RWPE2 (cell line): Measurements from ENCODE around the gene VWF.

Experiments
- ATAC-seq: fragments of 200-7000 bp; cut with Tn5 transposase; 3 replicates; pipeline ENCODE4 v1.9.1; 2021; ENCODE audit warnings: low read depth
- DNase-seq: peaks from one replicate; pipeline ENCODE4 v3.0.0-alpha.2; 2020; ENCODE audit warnings: low spot score
- H3K27ac ChIP-seq: fragments of 450-650 bp; 2 replicates; pipeline ENCODE4 v1.5.1; 2017; ENCODE audit warnings: mild to moderate bottlenecking; ENCODE audit not compliant: poor library complexity, severe bottlenecking
- H3K27me3 ChIP-seq: fragments of 250-450 bp; sonication (Bioruptor Pico); 2 replicates; pipeline ENCODE4 v1.5.1; 2021; ENCODE audit warnings: mild to moderate bottlenecking, moderate library complexity; ENCODE audit not compliant: insufficient read depth, poor library complexity, severe bottlenecking
- H3K36me3 ChIP-seq: fragments of 250-450 bp; sonication (Bioruptor Pico); 2 replicates; pipeline ENCODE4 v1.5.1; 2020; ENCODE audit warnings: low read depth, mild to moderate bottlenecking, moderate library complexity
- H3K4me1 ChIP-seq: fragments of 250-450 bp; sonication (Bioruptor Pico); 2 replicates; pipeline ENCODE4 v1.5.1; 2021; ENCODE audit warnings: mild to moderate bottlenecking, moderate library complexity; ENCODE audit not compliant: insufficient read depth, poor library complexity, severe bottlenecking
- H3K4me3 ChIP-seq: fragments of 250-450 bp; sonication (Bioruptor Pico); 2 replicates; pipeline ENCODE4 v1.5.1; 2021; ENCODE audit warnings: mild to moderate bottlenecking, moderate library complexity; ENCODE audit not compliant: severe bottlenecking
- H3K9me3 ChIP-seq: fragments of 250-450 bp; sonication (Bioruptor Pico); 2 replicates; pipeline ENCODE4 v1.5.1; 2021; ENCODE audit warnings: mild to moderate bottlenecking, moderate library complexity; ENCODE audit not compliant: severe bottlenecking
- CTCF ChIP-seq: fragments of 450-650 bp; IDR thresholded peaks from one replicate; pipeline ENCODE4 v1.5.1; 2017; ENCODE audit warnings: mild to moderate bottlenecking, moderate library complexity; ENCODE audit not compliant: poor library complexity, severe bottlenecking

VWF gene

GRCh38 chr12:6047249-6048237, 76.9 kb downstream of the VWF start:
- H3K27me3 ChIP-seq, result no peaks in the 10 kb centered on the region
- DNase-seq (no peak), ATAC-seq (peak; percentile 65)
- H3K36me3 ChIP-seq, result no peaks in the 10 kb centered on the region
- peaks cover 11% of the 10 kb centered on the region for H3K4me1 ChIP-seq
- no peak overlapping the region for H3K27ac ChIP-seq
- TF ChIP-seq CTCF, result no peak
- H3K9me3 ChIP-seq, result no peaks in the 10 kb centered on the region
- H3K4me3 ChIP-seq, result no peak overlapping the region

- Histone ChIP-seq H3K4me3 (no peak overlapping the region), H3K9me3 (no peaks in the 10 kb centered on the region), H3K36me3 (no peaks in the 10 kb centered on the region), H3K4me1 (peaks cover 11% of the 10 kb centered on the region), H3K27me3 (no peaks in the 10 kb centered on the region), H3K27ac (no peak overlapping the region)
- TF ChIP-seq CTCF, result no peak
- DNase-seq, result no peak
- ATAC-seq, result no peak
Measured at GRCh38 chr12:6046511-6047180, 77.8 kb downstream of the VWF start.

GRCh38 chr12:6045438-6045837, 79.0 kb downstream of the VWF start:
- H3K27me3 ChIP-seq, result no peaks in the 10 kb centered on the region
- DNase-seq (no peak), ATAC-seq (no peak)
- no peaks in the 10 kb centered on the region for H3K9me3 ChIP-seq
- H3K4me3 ChIP-seq, result no peak overlapping the region
- no peaks in the 10 kb centered on the region for H3K36me3 ChIP-seq
- no peak overlapping the region for H3K27ac ChIP-seq
- peaks cover 11% of the 10 kb centered on the region for H3K4me1 ChIP-seq
- TF ChIP-seq CTCF, result no peak

- DNase-seq (no peak), ATAC-seq (peak; percentile 78)
- H3K4me1 ChIP-seq, result peaks cover 11% of the 10 kb centered on the region
Measured at GRCh38 chr12:6044082-6044481, 80.4 kb downstream of the VWF start.

More at GRCh38 chr12:6044082-6044481, 80.4 kb downstream of the VWF start:
- no peak overlapping the region for H3K27ac ChIP-seq
- TF ChIP-seq CTCF, result no peak
- no peak overlapping the region for H3K4me3 ChIP-seq
- no peaks in the 10 kb centered on the region for H3K36me3 ChIP-seq
- no peaks in the 10 kb centered on the region for H3K9me3 ChIP-seq
- H3K27me3 ChIP-seq, result no peaks in the 10 kb centered on the region
